ENCODE measurements around the gene PRCC. TPM values are rescaled to one million over a fixed set of nuclear protein-coding genes. Genes with fewer than 3 reads are reported as not detected.

PRCC gene
- total and polyA plus RNA-seq, 2 of the 4 experiments (the other 2 are of a cell fraction): 10.6 to 59.6 TPM

DNA sequence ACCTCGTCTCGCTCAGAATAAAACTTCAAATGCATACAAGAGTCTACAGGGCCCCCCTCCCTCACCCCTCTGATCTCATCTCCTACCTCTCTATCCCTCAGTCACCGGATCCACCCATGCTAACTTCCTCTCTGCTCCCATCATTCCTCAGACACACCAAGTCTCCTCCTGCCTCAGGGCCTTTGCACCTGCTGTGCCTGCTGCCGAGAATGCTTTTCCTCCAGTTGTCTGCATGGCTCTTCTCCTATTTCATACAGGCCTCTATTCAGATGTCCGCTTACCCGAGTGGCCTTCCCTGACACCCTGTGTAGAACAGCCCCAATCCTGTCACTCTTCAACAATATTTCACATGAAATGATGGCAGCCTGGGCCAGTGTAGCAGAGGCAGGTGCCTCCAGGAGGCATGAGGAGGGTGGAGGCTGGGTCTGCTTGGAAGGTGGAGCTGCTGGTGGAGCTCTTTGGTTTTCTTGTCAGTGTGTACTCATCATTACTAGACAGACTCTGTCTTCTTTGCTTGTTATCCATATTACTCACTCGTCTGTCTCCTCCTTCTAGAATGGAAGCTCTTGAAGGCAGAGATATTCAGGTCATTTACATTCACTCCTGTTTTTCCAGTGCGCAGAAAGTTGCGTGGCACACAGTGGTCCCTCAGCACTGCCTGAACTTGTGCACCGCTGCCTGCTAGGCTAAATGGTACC is 45.1 kb downstream of the PRCC start:
- WGBS, 2 experiments (ENCODE audit: extremely low coverage in 2 of 2, insufficient read length in 1 of 2): 91% methylated on average over 5 of the region's 10 CpGs; no CpG with 5 or more reads in 1 of the 2 experiments
- dilution Hi-C loops (cut with HindIII; ENCODE audit: low sequenced_read_pairs, unreplicated experiment): no loop called here
- CTCF ChIA-PET: interaction anchor here (1.2 kb wide), 1 partner anchor 10 kb away, joined by 6 read pairs; no protein-coding TSS in a partner anchor

More for the DNA sequence above, 45.1 kb downstream of the PRCC start:
- TF ChIP-seq NFE2L2 (IDR thresholded peaks at IDR 0.05; ENCODE audit: low read depth, low read length): no peak
- no peak for TF ChIP-seq MAFK (IDR thresholded peaks at IDR 0.05; ENCODE audit: low read depth, low read length)
- no peak for TF ChIP-seq CHD1 (IDR thresholded peaks at IDR 0.05; ENCODE audit: low read depth, low read length)
- intact Hi-C loops (cut with micrococcal nuclease): no loop called here
- H2BK120ac ChIP-seq (ENCODE audit: low read depth, low read length): no peak overlapping the region
- H3K9me1 ChIP-seq (ENCODE audit: insufficient read depth, low read length): no peaks in the 10 kb centered on the region; the same call in 1 of the 2 replicates
- no peak overlapping the region for H4K8ac ChIP-seq (ENCODE audit: low read depth in 2 of 2, low read length in 2 of 2)
- peaks cover 14% of the 10 kb centered on the region for H3K4me1 ChIP-seq (ENCODE audit: control insufficient read depth, insufficient read depth, low read length)
- H4K20me1 ChIP-seq (ENCODE audit: insufficient read depth, low read length): no peaks in the 10 kb centered on the region; the same call in 1 of the 2 replicates
- no TSS peak for BruUV-seq (replicated peaks)
- H2AK5ac ChIP-seq (ENCODE audit: low read depth, low read length): no peak overlapping the region
- H3K56ac ChIP-seq (ENCODE audit: extremely low read depth, insufficient read depth, low read length): no peak overlapping the region
- H3K4ac ChIP-seq (ENCODE audit: low read depth, low read length): no peak overlapping the region
- in situ Hi-C loops (cut with MboI; ENCODE audit: low sequenced_read_pairs): no loop called here
- no peak overlapping the region for H4K91ac ChIP-seq (ENCODE audit: insufficient read depth, low read depth, low read length)
- H3K79me1 ChIP-seq (ENCODE audit: low read depth in 1 of 2, low read length in 2 of 2): no peaks in the 10 kb centered on the region
- no peak for ATAC-seq (ENCODE audit: low read depth)
- H3K4me2 ChIP-seq (ENCODE audit: low read depth, low read length): no peak overlapping the region
- no peaks in the 10 kb centered on the region for H3K9me3 ChIP-seq (ENCODE audit: control insufficient read depth, insufficient read depth, low read length)
- H2BK20ac ChIP-seq (ENCODE audit: low read depth, low read length): no peak overlapping the region
- no peaks in the 10 kb centered on the region for H3K36me3 ChIP-seq (ENCODE audit: control insufficient read depth, insufficient read depth, low read length)
- no peak overlapping the region for H2AK9ac ChIP-seq (replicated peaks; ENCODE audit: low read depth, low read length, poor library complexity)
- peaks cover 46% of the 10 kb centered on the region for H3K27me3 ChIP-seq (ENCODE audit: control insufficient read depth, insufficient read depth, low read length)
- no peak overlapping the region for H3K27ac ChIP-seq (ENCODE audit: insufficient read depth, low read length)
- POLR2A ChIA-PET (ENCODE audit: unreplicated experiment): no interaction called here
- H3K23ac ChIP-seq (ENCODE audit: low read depth, low read length): no peak overlapping the region
- no peak overlapping the region for H3K4me3 ChIP-seq (ENCODE audit: insufficient read depth, low read depth, low read length)
- H3K18ac ChIP-seq (ENCODE audit: low read depth, low read length): no peak overlapping the region
- no peak overlapping the region for H4K5ac ChIP-seq (ENCODE audit: low read depth, low read length)
- H2AFZ ChIP-seq (replicated peaks; ENCODE audit: low read length, poor library complexity): no peak overlapping the region
- no peak overlapping the region for H2BK15ac ChIP-seq (ENCODE audit: low read depth, low read length)
- no peak overlapping the region for H3K14ac ChIP-seq (replicated peaks; ENCODE audit: low read depth, low read length)
- no peak overlapping the region for H3K9ac ChIP-seq (ENCODE audit: low read depth, low read length)
- no peak for DNase-seq
- no peak overlapping the region for H2BK5ac ChIP-seq (ENCODE audit: low read depth, low read length, poor library complexity, severe bottlenecking)

Measured in IMR-90 (cell line).